GM23248 (cell line): ENCODE results near the gene CRTC2.

Experiments used
- EZH2 ChIP-seq: fragments of 200-600 bp; sonication (generic); IDR thresholded peaks from 2 replicates; pipeline ENCODE4 v1.6.1; 2018; ENCODE audit warnings: antibody characterized with exemption, mild to moderate bottlenecking; ENCODE audit not compliant: insufficient read depth, poor library complexity, severe bottlenecking
- EZH2phosphoT487 ChIP-seq: fragments of 200-600 bp; sonication (generic); IDR thresholded peaks from 2 replicates; pipeline ENCODE4 v1.6.1; 2018; ENCODE audit warnings: antibody characterized with exemption, moderate library complexity, mild to moderate bottlenecking, low read depth; ENCODE audit not compliant: insufficient read depth

GRCh38 chr1:153968000-153968363 is 9.6 kb upstream of the CRTC2 start:
- TF ChIP-seq EZH2 (no peak), EZH2phosphoT487 (no peak)
